Muscle layer of colon (tissue), 2 donors: ENCODE results near the gene FBXO7.

ENCODE experiments used
- H3K27ac ChIP-seq: one replicate; pipeline ENCODE4 v1.7.0; 2013; ENCODE audit warnings: low read depth, mild to moderate bottlenecking, low read length, moderate library complexity
- H3K27me3 ChIP-seq, 2 donors: one replicate each; pipeline ENCODE4 v1.7.0; 2013; ENCODE audit warnings: low read length in 2 of 2, mild to moderate bottlenecking in 2 of 2; ENCODE audit not compliant: insufficient read depth in 2 of 2, control insufficient read depth in 1 of 2
- H3K36me3 ChIP-seq: one replicate; pipeline ENCODE4 v1.7.0; 2013; ENCODE audit warnings: mild to moderate bottlenecking, low read length; ENCODE audit not compliant: insufficient read depth
- H3K4me1 ChIP-seq: one replicate; pipeline ENCODE4 v1.7.0; 2013; ENCODE audit warnings: mild to moderate bottlenecking, low read length; ENCODE audit not compliant: insufficient read depth
- H3K4me3 ChIP-seq, 2 donors: one replicate each; pipeline ENCODE4 v1.7.0; 2013; ENCODE audit warnings: low read length in 2 of 2, low read depth in 1 of 2, mild to moderate bottlenecking in 1 of 2, moderate library complexity in 1 of 2
- H3K9ac ChIP-seq: one replicate; pipeline ENCODE4 v1.7.0; 2013; ENCODE audit warnings: low read length
- H3K9me3 ChIP-seq: one replicate; pipeline ENCODE4 v1.7.0; 2013; ENCODE audit warnings: mild to moderate bottlenecking, low read length
- donor health status: abdominal sarcoma.
- donor health status: Adenocarcinoma of cecum.

FBXO7 gene

DNA sequence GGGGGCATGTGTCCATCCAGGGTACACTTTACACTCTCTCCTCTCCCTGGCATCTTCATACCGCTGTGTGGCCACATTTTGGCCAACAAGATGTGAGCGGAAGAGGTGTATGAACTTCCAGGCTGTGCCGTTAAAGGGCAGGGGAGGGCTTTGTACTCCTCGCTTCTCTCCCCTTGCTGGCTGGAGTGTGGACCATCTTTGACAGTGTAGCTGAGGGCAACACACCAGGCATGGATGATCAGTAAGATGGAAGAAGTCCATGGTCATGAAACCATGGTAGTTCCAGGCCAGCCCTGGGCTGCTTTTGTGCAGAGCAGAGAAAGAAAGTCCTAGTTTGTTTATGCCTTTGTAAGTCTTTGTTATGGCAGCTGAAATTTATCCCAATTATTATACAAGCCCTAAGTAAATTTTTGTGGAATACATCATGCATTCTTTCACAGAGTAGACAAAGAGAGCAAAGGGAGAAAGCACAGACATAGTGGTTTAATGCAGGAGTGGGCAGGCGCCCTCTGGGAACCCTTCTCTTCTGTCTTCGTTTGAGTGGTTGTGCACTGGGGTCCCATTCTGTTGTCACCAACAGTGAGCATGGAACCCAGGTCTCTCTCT lies 70.4 kb downstream of the FBXO7 start:
- no peaks in the 10 kb centered on the region for H3K36me3 ChIP-seq
- no peak overlapping the region for H3K27ac ChIP-seq
- no peaks in the 10 kb centered on the region for H3K9me3 ChIP-seq
- no peak overlapping the region for H3K4me3 ChIP-seq
- no peak overlapping the region for H3K9ac ChIP-seq
- no peaks in the 10 kb centered on the region for H3K27me3 ChIP-seq
- H3K4me1 ChIP-seq = no peaks in the 10 kb centered on the region

DNA sequence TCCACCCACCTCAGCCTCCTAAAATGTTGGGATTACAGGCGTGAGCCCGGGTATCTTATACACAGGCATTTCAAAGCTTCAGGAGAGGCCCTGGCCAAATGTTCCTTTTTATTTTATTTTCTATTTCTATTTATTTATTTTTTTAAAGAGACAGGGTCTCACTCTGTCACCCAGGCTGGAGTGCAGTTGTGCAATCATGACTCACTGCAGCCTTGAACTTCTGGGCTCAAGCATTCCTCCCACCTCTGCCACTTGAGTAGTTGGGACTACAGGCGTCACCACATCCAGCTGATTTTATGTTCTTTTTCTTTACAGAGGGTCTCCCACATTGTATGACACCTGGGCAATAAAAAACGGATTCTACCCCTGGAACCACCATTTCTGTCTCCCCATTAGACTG lies 71.2 kb downstream of the FBXO7 start:
- Histone ChIP-seq H3K9me3 (no peaks in the 10 kb centered on the region), H3K27me3 (no peaks in the 10 kb centered on the region), H3K4me3 (no peak overlapping the region), H3K9ac (no peak overlapping the region), H3K27ac (no peak overlapping the region), H3K4me1 (no peaks in the 10 kb centered on the region), H3K36me3 (no peaks in the 10 kb centered on the region)

DNA sequence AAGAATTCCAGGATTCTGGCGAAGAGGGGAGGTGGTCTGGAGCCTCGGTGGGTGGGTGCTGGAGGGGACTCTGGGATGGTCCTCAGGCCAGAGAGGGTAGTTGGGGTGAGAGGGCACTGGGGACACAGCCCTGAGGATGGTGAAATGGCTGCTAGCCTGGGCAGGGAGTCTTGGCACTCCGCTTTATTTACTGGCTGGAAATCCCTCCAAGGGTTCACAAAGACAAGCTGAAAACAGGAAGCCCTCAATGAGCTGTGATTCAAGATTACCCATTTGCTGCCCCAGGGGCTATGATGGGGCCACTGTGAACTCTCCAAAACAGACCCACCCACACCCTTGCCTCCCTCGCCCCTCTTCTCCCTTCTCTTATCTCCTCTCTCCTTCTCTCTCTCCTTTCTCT lies 71.9 kb downstream of the FBXO7 start:
- no peak overlapping the region for H3K9ac ChIP-seq
- H3K27me3 ChIP-seq = no peaks in the 10 kb centered on the region
- H3K4me3 ChIP-seq = no peak overlapping the region
- H3K9me3 ChIP-seq = no peaks in the 10 kb centered on the region
- H3K4me1 ChIP-seq = no peaks in the 10 kb centered on the region
- no peaks in the 10 kb centered on the region for H3K36me3 ChIP-seq
- no peak overlapping the region for H3K27ac ChIP-seq

DNA sequence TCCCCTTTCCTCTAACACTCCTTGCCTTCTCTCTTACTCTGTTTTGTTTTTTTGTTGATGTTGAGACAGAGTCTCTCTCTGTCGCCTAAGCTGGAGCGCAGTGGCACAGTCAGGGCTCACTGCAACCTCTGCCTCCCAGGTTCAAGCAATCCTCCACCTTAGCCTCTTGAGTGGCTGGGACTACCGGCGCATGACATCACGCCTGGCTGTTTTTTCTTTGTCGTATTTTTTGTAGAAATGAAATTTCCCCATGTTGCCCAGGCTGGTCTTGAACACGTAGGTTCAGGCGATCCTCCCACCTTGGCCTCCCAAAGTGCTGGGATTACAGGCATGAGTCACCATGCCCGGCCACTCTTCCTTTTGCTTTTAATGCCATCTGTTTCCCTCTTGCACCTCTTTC lies 72.3 kb downstream of the FBXO7 start:
- no peak overlapping the region for H3K27ac ChIP-seq
- no peaks in the 10 kb centered on the region for H3K27me3 ChIP-seq
- no peaks in the 10 kb centered on the region for H3K36me3 ChIP-seq
- no peaks in the 10 kb centered on the region for H3K9me3 ChIP-seq
- no peak overlapping the region for H3K9ac ChIP-seq
- no peaks in the 10 kb centered on the region for H3K4me1 ChIP-seq
- H3K4me3 ChIP-seq = no peak overlapping the region

DNA sequence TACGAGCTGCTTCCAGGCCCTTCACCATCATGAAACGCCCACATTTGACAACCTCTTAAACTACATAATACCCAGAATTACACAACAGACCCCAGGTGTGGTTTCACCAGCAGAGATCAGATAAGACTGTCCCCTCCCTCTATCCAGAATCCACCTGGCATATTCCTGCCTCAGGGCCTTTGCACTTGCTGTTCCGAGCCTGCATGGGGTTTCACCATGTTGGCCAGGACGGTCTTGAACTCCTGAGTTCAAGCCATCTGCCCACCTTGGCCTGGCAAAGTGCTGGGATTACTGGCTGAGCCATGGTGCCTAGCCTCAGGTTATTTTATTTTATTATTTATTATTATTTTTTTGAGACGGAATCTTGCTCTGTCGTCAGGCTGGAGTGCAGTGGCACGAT lies 73.4 kb downstream of the FBXO7 start:
- no peak overlapping the region for H3K27ac ChIP-seq
- H3K4me3 ChIP-seq = no peak overlapping the region
- H3K9ac ChIP-seq = no peak overlapping the region
- no peaks in the 10 kb centered on the region for H3K36me3 ChIP-seq
- H3K9me3 ChIP-seq = no peaks in the 10 kb centered on the region
- no peaks in the 10 kb centered on the region for H3K4me1 ChIP-seq
- no peaks in the 10 kb centered on the region for H3K27me3 ChIP-seq
